CD4-positive, alpha-beta T cell (primary cell): ENCODE results near the gene KDM4F. TPM values are rescaled to one million over a fixed set of nuclear protein-coding genes. Genes with fewer than 3 reads are reported as not detected.

Experiments
- ATAC-seq: fragments of 200-7000 bp; cut with Tn5 transposase; one replicate; pipeline ENCODE4 v1.10.0; 2022; ENCODE audit warnings: mild to moderate bottlenecking; ENCODE audit not compliant: poor library complexity
- CTCF ChIA-PET: fragments of 350-600 bp; sonication (Branson Sonifier 250); formaldehyde crosslinking; loops from one replicate; lab custom pipeline; 2021; ENCODE audit warnings: antibody characterized with exemption, inconsistent platforms; lab: Charles Lee
- POLR2A ChIA-PET: fragments of 350-600 bp; sonication (Branson Sonifier 250); formaldehyde crosslinking; loops from one replicate; lab custom pipeline; 2021; ENCODE audit warnings: antibody characterized with exemption, inconsistent platforms; lab: Charles Lee
- DNase-seq, 14 experiments: peaks; one replicate each; pipeline ENCODE4 v3.0.0-alpha.2; 2013 to 2020; ENCODE audit warnings: mixed read lengths in 2 of 14
- H3K27ac ChIP-seq, 2 donors: one replicate each; pipeline versions ENCODE4 v1.5.1 to v1.7.0; 2013; ENCODE audit warnings: low read length in 2 of 2, low read depth in 1 of 2, mild to moderate bottlenecking in 1 of 2
- H3K27me3 ChIP-seq, 2 experiments: 1 replicate in 1 of 2; 2 replicates in 1 of 2; pipeline versions ENCODE4 v1.6.1 to v1.7.0; 2013; ENCODE audit warnings: low read length in 2 of 2, control low read depth in 1 of 2, mild to moderate bottlenecking in 1 of 2, moderate library complexity in 1 of 2; ENCODE audit not compliant: insufficient read depth in 2 of 2, control insufficient read depth in 1 of 2
- H3K36me3 ChIP-seq: one replicate; pipeline ENCODE4 v1.6.1; 2013; ENCODE audit warnings: low read length, control low read depth; ENCODE audit not compliant: insufficient read depth
- H3K4me1 ChIP-seq: one replicate; pipeline ENCODE4 v1.6.1; 2013; ENCODE audit warnings: low read length, control low read depth; ENCODE audit not compliant: insufficient read depth
- H3K4me3 ChIP-seq: one replicate; pipeline ENCODE4 v1.5.1; 2013; ENCODE audit warnings: mild to moderate bottlenecking, low read length, moderate library complexity
- H3K9me3 ChIP-seq, 2 experiments: 1 replicate in 1 of 2; 2 replicates in 1 of 2; pipeline versions ENCODE4 v1.6.1 to v1.7.0; 2013; ENCODE audit warnings: low read length in 2 of 2, mild to moderate bottlenecking in 2 of 2, control low read depth in 1 of 2, moderate library complexity in 1 of 2; ENCODE audit not compliant: control insufficient read depth in 1 of 2, insufficient read depth in 1 of 2
- H3K27ac Mint-ChIP-seq: one replicate; pipeline ENCODE4 v1.8.0; 2020; ENCODE audit warnings: mixed read lengths
- H3K27me3 Mint-ChIP-seq: one replicate; pipeline ENCODE4 v1.8.0; 2021; ENCODE audit warnings: mixed read lengths
- H3K36me3 Mint-ChIP-seq: one replicate; pipeline ENCODE4 v1.8.0; 2021; ENCODE audit warnings: low read depth, mixed read lengths
- H3K4me1 Mint-ChIP-seq: one replicate; pipeline ENCODE4 v1.8.0; 2021; ENCODE audit warnings: low read depth, mixed read lengths
- H3K4me3 Mint-ChIP-seq: one replicate; pipeline ENCODE4 v1.8.0; 2020; ENCODE audit warnings: mild to moderate bottlenecking, mixed read lengths
- H3K9me3 Mint-ChIP-seq: one replicate; pipeline ENCODE4 v1.8.0; 2020; ENCODE audit warnings: mixed read lengths
- intact Hi-C, 2 experiments: fragments of 100-400 bp; cut with DNase I in 1 of 2; cut with micrococcal nuclease in 1 of 2; formaldehyde crosslinking; loops; one replicate each; pipeline versions ENCODE4 v1.15.1 to v1.9.0; 2023 to 2025; cut with DNase I, micrococcal nuclease
- total RNA-seq, 174 experiments: library from RNA in 2 of 174; stranded (reverse) in 2 of 174; gene quantifications; one replicate each; pipeline ENCODE4 v1.2.3 and lab custom pipeline; 2021 to 2026
- TF ChIP-seq, protein P1 (sequence below): fragments of 200-600 bp; IDR thresholded peaks from one replicate; pipeline ENCODE4 v1.8.0; 2022; ENCODE audit warnings: antibody characterized with exemption, mild to moderate bottlenecking

The KDM4F gene
- total RNA-seq, 2 experiments from 2014 or later = not detected

DNA sequence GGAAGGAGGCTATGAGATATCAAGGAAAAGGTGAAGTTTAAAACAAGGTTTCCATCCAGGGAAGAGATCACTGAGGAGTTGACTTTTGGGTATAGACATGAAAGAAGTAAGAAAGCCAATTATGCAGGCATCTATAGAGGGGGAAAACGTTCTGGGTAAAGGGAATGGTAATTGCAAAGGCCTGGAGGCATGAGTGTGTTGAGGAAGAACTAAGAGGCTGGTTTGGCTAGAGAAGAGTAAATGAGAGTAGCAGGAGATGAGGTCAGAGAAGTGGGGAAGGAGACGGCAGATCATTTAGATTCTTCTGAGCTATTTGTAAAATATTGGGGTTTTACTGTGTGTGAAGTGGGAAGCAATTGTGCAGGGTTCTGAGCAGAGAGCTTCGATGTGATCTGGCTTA lies 48.0 kb downstream of the KDM4F start:
- no peaks in the 10 kb centered on the region for H3K9me3 ChIP-seq
- intact Hi-C loops = no loop called here
- TF ChIP-seq, protein P1, sequence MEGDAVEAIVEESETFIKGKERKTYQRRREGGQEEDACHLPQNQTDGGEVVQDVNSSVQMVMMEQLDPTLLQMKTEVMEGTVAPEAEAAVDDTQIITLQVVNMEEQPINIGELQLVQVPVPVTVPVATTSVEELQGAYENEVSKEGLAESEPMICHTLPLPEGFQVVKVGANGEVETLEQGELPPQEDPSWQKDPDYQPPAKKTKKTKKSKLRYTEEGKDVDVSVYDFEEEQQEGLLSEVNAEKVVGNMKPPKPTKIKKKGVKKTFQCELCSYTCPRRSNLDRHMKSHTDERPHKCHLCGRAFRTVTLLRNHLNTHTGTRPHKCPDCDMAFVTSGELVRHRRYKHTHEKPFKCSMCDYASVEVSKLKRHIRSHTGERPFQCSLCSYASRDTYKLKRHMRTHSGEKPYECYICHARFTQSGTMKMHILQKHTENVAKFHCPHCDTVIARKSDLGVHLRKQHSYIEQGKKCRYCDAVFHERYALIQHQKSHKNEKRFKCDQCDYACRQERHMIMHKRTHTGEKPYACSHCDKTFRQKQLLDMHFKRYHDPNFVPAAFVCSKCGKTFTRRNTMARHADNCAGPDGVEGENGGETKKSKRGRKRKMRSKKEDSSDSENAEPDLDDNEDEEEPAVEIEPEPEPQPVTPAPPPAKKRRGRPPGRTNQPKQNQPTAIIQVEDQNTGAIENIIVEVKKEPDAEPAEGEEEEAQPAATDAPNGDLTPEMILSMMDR = no peak
- ChIA-PET POLR2A (no interaction called here), CTCF (interaction anchor here (0.5 to 2.0 kb wide), 2 partner anchors 26 to 30 kb away, joined by 3 to 4 read pairs; partner anchors contain the start of gene SRSF8)
- Mint-ChIP-seq H3K36me3 (peaks cover 8% of the 10 kb centered on the region), H3K9me3 (no peaks in the 10 kb centered on the region), H3K4me1 (peaks cover 18% of the 10 kb centered on the region), H3K27ac (no peak overlapping the region), H3K27me3 (no peaks in the 10 kb centered on the region), H3K4me3 (no peak overlapping the region)
- H3K36me3 ChIP-seq = no peaks in the 10 kb centered on the region
- no peak overlapping the region for H3K27ac ChIP-seq
- H3K4me1 ChIP-seq = peaks cover 11% of the 10 kb centered on the region
- ATAC-seq = no peak
- no peaks in the 10 kb centered on the region for H3K27me3 ChIP-seq
- DNase-seq = no peak
- H3K4me3 ChIP-seq = no peak overlapping the region

DNA sequence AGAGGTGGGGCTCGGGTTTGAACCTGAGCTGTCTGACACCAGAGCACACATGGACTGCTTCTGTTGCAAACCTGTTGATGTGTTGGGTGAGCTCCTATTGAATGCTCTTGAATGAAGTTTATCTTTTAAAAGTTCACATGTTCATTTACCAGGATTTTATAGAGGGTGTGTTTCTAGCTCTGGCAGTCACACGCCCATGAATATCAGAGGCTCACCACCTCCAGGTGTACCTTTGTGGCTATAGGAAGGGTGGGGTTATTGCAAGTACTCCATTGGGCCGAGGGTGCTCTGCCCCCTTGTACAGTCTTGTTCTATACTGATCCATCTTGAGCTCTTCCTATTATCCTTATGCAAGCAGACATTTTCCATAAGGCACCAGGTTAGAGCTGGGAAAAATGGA lies 49.6 kb downstream of the KDM4F start:
- no peak overlapping the region for H3K27ac ChIP-seq
- Mint-ChIP-seq H3K4me3 (no peak overlapping the region), H3K36me3 (peaks cover 14% of the 10 kb centered on the region), H3K4me1 (peaks cover 8% of the 10 kb centered on the region), H3K9me3 (no peaks in the 10 kb centered on the region), H3K27me3 (no peaks in the 10 kb centered on the region), H3K27ac (no peak overlapping the region)
- ChIA-PET CTCF (interaction anchor here (1.2 to 2.0 kb wide), 3 partner anchors 9 to 691 kb away, joined by 4 to 6 read pairs (median 4); partner anchors contain the start of genes ENDOD1, FAM76B and SRSF8), POLR2A (interaction anchor here (1.8 kb wide), 1 partner anchor 9 kb away, joined by 4 read pairs; the partner anchor contains the start of gene ENDOD1)
- DNase-seq (no peak), ATAC-seq (no peak)
- no peaks in the 10 kb centered on the region for H3K36me3 ChIP-seq
- no peaks in the 10 kb centered on the region for H3K4me1 ChIP-seq
- no peaks in the 10 kb centered on the region for H3K9me3 ChIP-seq
- intact Hi-C loops = no loop called here
- TF ChIP-seq, protein P1 = no peak
- no peaks in the 10 kb centered on the region for H3K27me3 ChIP-seq
- H3K4me3 ChIP-seq = no peak overlapping the region

DNA sequence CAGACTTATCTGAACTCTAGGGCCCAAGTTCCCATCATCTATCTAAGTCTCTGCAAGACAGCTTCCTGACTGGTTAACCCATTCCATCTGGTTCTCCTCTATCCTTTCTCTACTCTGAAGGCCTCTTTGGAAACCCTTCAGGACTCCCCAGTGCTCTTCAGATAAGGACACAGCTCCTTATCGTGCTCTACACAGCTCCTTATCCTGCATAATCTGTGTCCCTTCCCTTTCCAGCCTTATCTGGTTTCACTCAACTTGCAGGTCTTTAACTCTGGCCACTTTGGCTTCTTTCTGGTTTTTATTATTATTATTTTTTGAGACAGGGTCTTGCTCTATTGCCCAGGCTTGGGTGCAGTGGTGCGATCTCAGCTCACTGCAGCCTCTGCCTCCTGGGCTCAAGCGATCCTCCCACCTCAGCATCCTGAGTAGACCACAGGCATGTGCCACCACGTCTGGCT lies 51.0 kb downstream of the KDM4F start:
- POLR2A ChIA-PET = interaction anchor here (1.8 kb wide), 1 partner anchor 10 kb away, joined by 4 read pairs; the partner anchor contains the start of gene ENDOD1
- peaks cover 12% of the 10 kb centered on the region for H3K36me3 Mint-ChIP-seq

More for the DNA sequence above, 51.0 kb downstream of the KDM4F start:
- no peak overlapping the region for H3K27ac Mint-ChIP-seq
- H3K9me3 Mint-ChIP-seq = no peaks in the 10 kb centered on the region
- H3K4me1 Mint-ChIP-seq = peaks cover 4% of the 10 kb centered on the region
- no peak overlapping the region for H3K4me3 Mint-ChIP-seq
- TF ChIP-seq, protein P1 = no peak
- no peak overlapping the region for H3K4me3 ChIP-seq
- no peak for DNase-seq
- H3K27me3 Mint-ChIP-seq = no peaks in the 10 kb centered on the region
- CTCF ChIA-PET = no interaction called here
- no peak overlapping the region for H3K27ac ChIP-seq
- no peaks in the 10 kb centered on the region for H3K27me3 ChIP-seq
- no peaks in the 10 kb centered on the region for H3K36me3 ChIP-seq
- no peaks in the 10 kb centered on the region for H3K9me3 ChIP-seq
- no peak for ATAC-seq
- no peaks in the 10 kb centered on the region for H3K4me1 ChIP-seq
- intact Hi-C loops = loop anchor here in 1 of 2 experiments (10.0 kb wide), 1 partner anchor 45 kb away; no protein-coding TSS in a partner anchor

Other genes with a start within 250 kb of the KDM4F start
- gene CWC15, start 75.9 kb upstream of the KDM4F start, total RNA-seq = 100 to 1,000 TPM; 121 to 124 TPM
- under 1 TPM; 0.16 to 0.22 TPM for gene KDM4D, start 75.7 kb upstream of the KDM4F start, total RNA-seq
- not detected for gene KDM4E, start 24.2 kb upstream of the KDM4F start, total RNA-seq
- 10 to 100 TPM; 67.2 to 67.9 TPM for gene SRSF8, start 17.5 kb downstream of the KDM4F start, total RNA-seq
- gene ENDOD1, start 40.4 kb downstream of the KDM4F start, total RNA-seq = 1 to 10 TPM; 3.8 to 4.4 TPM
- gene SESN3, start 181.8 kb downstream of the KDM4F start, total RNA-seq = 10 to 100 TPM; 63.9 to 69.1 TPM